Tibial nerve (tissue), 4 donors: ENCODE data around the gene ZNF792. TPM values are rescaled to one million over a fixed set of nuclear protein-coding genes. Genes with fewer than 3 reads are reported as not detected.
A peak's percentile ranks its signal among the peaks of the same experiment; 100 is the strongest.

Source experiments
- DNase-seq, 2 donors: peaks; one replicate each; pipeline ENCODE4 v3.0.0-alpha.2; 2019; ENCODE audit warnings: low spot score in 2 of 2
- H3K27ac ChIP-seq, 4 donors: fragments of 200-600 bp; sonication (generic) in 3 of 4; one replicate each; pipeline ENCODE4 v1.5.1; 2017 to 2019; ENCODE audit warnings: mild to moderate bottlenecking in 1 of 4
- H3K27me3 ChIP-seq, 2 donors: fragments of 200-600 bp; sonication (generic) in 1 of 2; one replicate each; pipeline versions ENCODE4 v1.5.1 to v1.6.0; 2017 to 2019
- H3K36me3 ChIP-seq, 3 donors: fragments of 200-600 bp; sonication (generic); one replicate each; pipeline ENCODE4 v1.5.1; 2018 to 2019
- H3K4me1 ChIP-seq, 4 donors: fragments of 200-600 bp; sonication (generic) in 3 of 4; one replicate each; pipeline ENCODE4 v1.5.1; 2017 to 2019
- H3K4me3 ChIP-seq, 4 donors: fragments of 200-600 bp; sonication (generic) in 3 of 4; one replicate each; pipeline ENCODE4 v1.5.1; 2017 to 2019; ENCODE audit warnings: mild to moderate bottlenecking in 1 of 4, moderate library complexity in 1 of 4
- H3K9me3 ChIP-seq, 4 donors: fragments of 200-600 bp; sonication (generic) in 3 of 4; one replicate each; pipeline ENCODE4 v1.5.1; 2017 to 2019
- CTCF ChIP-seq, 5 experiments: fragments of 200-600 bp in 3 of 5; fragments of 450-650 bp in 2 of 5; sonication (generic) in 3 of 5; IDR thresholded peaks; one replicate each; pipeline ENCODE4 v1.5.1; 2016 to 2019; ENCODE audit warnings: antibody characterized with exemption in 5 of 5, mild to moderate bottlenecking in 3 of 5, moderate library complexity in 2 of 5
- EP300 ChIP-seq, 2 donors: sonication (generic); formaldehyde crosslinking; IDR thresholded peaks; one replicate each; pipeline ENCODE4 v1.6.1; 2017; ENCODE audit warnings: antibody characterized with exemption in 2 of 2, mild to moderate bottlenecking in 1 of 2
- POLR2A ChIP-seq, 2 donors: fragments of 450-650 bp; IDR thresholded peaks; one replicate each; pipeline ENCODE4 v1.6.1; 2017; ENCODE audit warnings: antibody characterized with exemption in 2 of 2, mild to moderate bottlenecking in 2 of 2, moderate library complexity in 2 of 2
- WGBS, 2 donors: methylation state at CpG; one replicate each; pipeline ENCODE4 v1.1.5; 2018; 5-methylcytosine and 5-hydroxymethylcytosine counted together
- total RNA-seq, 4 donors: library from RNA; depleted of rRNA; stranded (reverse); fragments of >200 nt; gene quantifications; one replicate each; pipeline ENCODE4 v1.1.0, GENCODE V29; 2016

Gene ZNF792
- total RNA-seq, 4 donors from 2014 or later, result 2.3 to 7.1 (median 5.5) TPM

- DNase-seq, result no peak
- Histone ChIP-seq H3K9me3 (peaks cover 0 to 33% (median 2%) of the 10 kb centered on the region in 4 donors), H3K27me3 (no peaks in the 10 kb centered on the region), H3K4me1 (peaks cover 0 to 23% (median 14%) of the 10 kb centered on the region in 4 donors), H3K27ac (no peak overlapping the region), H3K36me3 (peaks cover 0 to 22% (median 10%) of the 10 kb centered on the region in 3 donors), H3K4me3 (peak overlapping the region in 2 of 4 donors; percentile 84 to 96)
- TF ChIP-seq CTCF (IDR thresholded peaks at IDR 0.05), result no peak
- WGBS, 2 donors, result 55 to 90% methylated on average over 4 of the region's 6 CpGs
These were observed 569 bp upstream of the ZNF792 start for GRCh38 chr19:34964598-34964997.

GRCh38 chr19:34962687-34963572, 1.1 kb downstream of the ZNF792 start:
- 35 to 40% methylated on average over 14 of the region's 14 CpGs for WGBS, 2 donors
- peak overlapping the region in 2 of 4 donors; percentile 58 to 66 for H3K27ac ChIP-seq
- peaks cover 0 to 23% (median 14%) of the 10 kb centered on the region in 4 donors for H3K4me1 ChIP-seq

GRCh38 chr19:34961775-34962686, 2.0 kb downstream of the ZNF792 start:
- Histone ChIP-seq H3K36me3 (peaks cover 7 to 48% (median 35%) of the 10 kb centered on the region in 3 donors), H3K4me1 (peaks cover 0 to 23% (median 14%) of the 10 kb centered on the region in 4 donors), H3K9me3 (peaks cover 0 to 47% (median 16%) of the 10 kb centered on the region in 4 donors), H3K27ac (peak overlapping the region in 1 of 4 donors; percentile 3), H3K27me3 (no peaks in the 10 kb centered on the region), H3K4me3 (peak overlapping the region in 2 of 4 donors; percentile 84 to 96)
- 71 to 72% methylated on average over 5 of the region's 5 CpGs for WGBS, 2 donors
- DNase-seq, result no peak
- no peak for TF ChIP-seq POLR2A (IDR thresholded peaks at IDR 0.05)
- TF ChIP-seq CTCF (IDR thresholded peaks at IDR 0.05), result no peak

More at GRCh38 chr19:34962687-34963572, 1.1 kb downstream of the ZNF792 start:
- no peak for TF ChIP-seq CTCF (IDR thresholded peaks at IDR 0.05)
- no peak for TF ChIP-seq POLR2A (IDR thresholded peaks at IDR 0.05)
- TF ChIP-seq EP300 (IDR thresholded peaks at IDR 0.05), result no peak
- peaks cover 7 to 39% (median 27%) of the 10 kb centered on the region in 3 donors for H3K36me3 ChIP-seq
- peaks cover 0 to 45% (median 11%) of the 10 kb centered on the region in 4 donors for H3K9me3 ChIP-seq
- H3K4me3 ChIP-seq, result peak overlapping the region; percentile 77 to 96 (median 89)
- no peaks in the 10 kb centered on the region for H3K27me3 ChIP-seq
- DNase-seq, result no peak

GRCh38 chr19:34960940-34961679, 2.9 kb downstream of the ZNF792 start:
- DNase-seq, result no peak

More at GRCh38 chr19:34960940-34961679, 2.9 kb downstream of the ZNF792 start:
- TF ChIP-seq CTCF (IDR thresholded peaks at IDR 0.05) (no peak), EP300 (IDR thresholded peaks at IDR 0.05) (no peak), POLR2A (IDR thresholded peaks at IDR 0.05) (no peak)
- Histone ChIP-seq H3K4me1 (peaks cover 0 to 23% (median 14%) of the 10 kb centered on the region in 4 donors), H3K4me3 (no peak overlapping the region), H3K27ac (no peak overlapping the region), H3K27me3 (no peaks in the 10 kb centered on the region), H3K9me3 (peaks cover 0 to 54% (median 25%) of the 10 kb centered on the region in 4 donors), H3K36me3 (peaks cover 7 to 57% (median 35%) of the 10 kb centered on the region in 3 donors)
- 95 to 97% methylated on average over 12 of the region's 12 CpGs for WGBS, 2 donors
